Heart right ventricle (tissue), 16 donors: ENCODE results near the gene VSX1. TPM values are rescaled to one million over a fixed set of nuclear protein-coding genes. Genes with fewer than 3 reads are reported as not detected.

Source experiments
- ATAC-seq, 8 donors: fragments of 200-7000 bp; cut with Tn5 transposase; one replicate each; pipeline ENCODE4 v1.9.1; 2020; ENCODE audit warnings: mild to moderate bottlenecking in 8 of 8, moderate library complexity in 8 of 8, moderate number of reproducible peaks in 1 of 8
- DNase-seq, 2 donors: peaks; one replicate each; pipeline ENCODE4 v3.0.0-alpha.2; 2020
- H3K27ac ChIP-seq, 10 donors: fragments of 200-600 bp; sonication (generic) in 2 of 10; one replicate each; pipeline versions ENCODE4 v1.5.0 to v1.8.0; 2020 to 2022; ENCODE audit warnings: mild to moderate bottlenecking in 3 of 10
- H3K27me3 ChIP-seq, 7 donors: fragments of 200-600 bp; one replicate each; pipeline ENCODE4 v1.8.0; 2021 to 2022; ENCODE audit warnings: mild to moderate bottlenecking in 2 of 7
- H3K36me3 ChIP-seq, 9 donors: fragments of 200-600 bp; sonication (generic) in 1 of 9; one replicate each; pipeline versions ENCODE4 v1.5.0 to v1.8.0; 2020 to 2022; ENCODE audit warnings: mild to moderate bottlenecking in 2 of 9
- H3K4me1 ChIP-seq, 9 donors: fragments of 200-600 bp; sonication (generic) in 1 of 9; one replicate each; pipeline versions ENCODE4 v1.5.0 to v1.8.0; 2020 to 2022; ENCODE audit warnings: mild to moderate bottlenecking in 4 of 9
- H3K4me3 ChIP-seq, 10 donors: fragments of 200-600 bp; sonication (generic) in 2 of 10; one replicate each; pipeline versions ENCODE4 v1.5.0 to v1.8.0; 2020 to 2022; ENCODE audit warnings: mild to moderate bottlenecking in 7 of 10, moderate library complexity in 2 of 10
- H3K9me3 ChIP-seq, 11 donors: fragments of 200-600 bp in 10 of 11; sonication (generic) in 2 of 11; one replicate each; pipeline versions ENCODE4 v1.5.0 to v1.8.0; 2013 to 2022; ENCODE audit warnings: mild to moderate bottlenecking in 2 of 11, control low read depth in 1 of 11, moderate library complexity in 1 of 11
- CTCF ChIP-seq, 9 donors: fragments of 200-600 bp; sonication (generic) in 2 of 9; IDR thresholded peaks; one replicate each; pipeline versions ENCODE4 v1.5.0 to v1.8.0; 2021 to 2022; ENCODE audit warnings: antibody characterized with exemption in 9 of 9, mild to moderate bottlenecking in 5 of 9, moderate library complexity in 1 of 9
- WGBS, 2 donors: extraction: QIAGEN DNeasy Blood & Tissue Kit; methylation state at CpG; one replicate each; pipeline ENCODE4 v1.1.7; 2013; ENCODE audit warnings: inconsistent platforms in 1 of 2; 5-methylcytosine and 5-hydroxymethylcytosine counted together
- intact Hi-C, 10 donors: fragments of 100-400 bp; cut with DNase I; formaldehyde crosslinking; loops; one replicate each; pipeline versions ENCODE4 v1.11.1 to v1.14.2; 2022
- long read RNA-seq, 3 donors: library from polyadenylated mRNA; unstranded; transcript quantifications; one replicate each; pipeline ENCODE4 v2.0.0, GENCODE V29; 2020 to 2021
- polyA plus RNA-seq, 2 donors: library from polyadenylated mRNA; stranded (reverse); fragments of 200-250 nt; gene quantifications; one replicate each; pipeline ENCODE4 v1.2.3, GENCODE V29; 2013
- total RNA-seq, 10 donors: library from RNA; stranded (reverse); fragmentation: NEBNext Ultra II Directional in 3 of 10; extraction: Animal tissue kit (Norgen Biotek cat#: 25700) in 3 of 10; gene quantifications; one replicate each; pipeline versions ENCODE4 v1.2.1 to v1.2.4, GENCODE V29; 2021 to 2023
- donor health status: Arrhythmogenic right ventricular cardiomyopathy.
- donor health status: ischemic (EF 13 %, LVEDD 7.1; RV severe dilation, severe dysfunction).
- donor health status: healthy with polysubstance abuse.
- donor health status: DM: no; HTN: yes; CAD: no.
- donor health status: DM: no; HTN: no; CAD: no.
- donor health status: ischemic (EF 25% LVEDD 6.9; RV normal size, moderate dysfunction).
- donor health status: ischemic (EF 25% LVEDD 5.7; RV mildly dilated, moderate dysfunction).
- donor health status: healthy.
- donor health status: DM: yes; HTN: yes; CAD: no.
- donor health status: Ischemic cardiomyopathy.
- donor health status: ischemic (EF 35%, LVEDD 5.7; RV mildly dilated, moderate dysfunction).
- donor health status: nonischemic (EF 11% LVEDD 7.7; RV severe dilation, severe dysfunction).
- donor health status: DM: yes; HTN: yes; CAD: no.
- donor health status: PGD.
- donor health status: ischemic (EF 29% LVEDD 5.4; RV normal size, mild dysfunction).
- donor health status: nonischemic (EF 23%, LVEDD 6.1; RV moderate dilation, normal function).

Gene VSX1
- total RNA-seq (under 1 TPM in 8 of 10 donors, not detected in 2; 0.20 to 0.79 (median 0.42) TPM), polyA plus RNA-seq (under 1 TPM; 0.16 to 0.37 TPM)
- long read RNA-seq, donor 1, partial matches to known transcripts: 0 of 1 reads
- long read RNA-seq, donor 1, other reads (novel, unspliced or antisense): 1 of 1 reads
- long read RNA-seq, donor 2, partial matches to known transcripts: 0 of 1 reads
- long read RNA-seq, donor 2, other reads (novel, unspliced or antisense): 1 of 1 reads
- long read RNA-seq, donor 3: 0 reads

- intact Hi-C loops: loop anchor here in 7 of 10 donors (2.0 to 10.0 kb wide), 5 partner anchors 93 to 315 kb away; no protein-coding TSS in a partner anchor
- DNase-seq (no peak), ATAC-seq (no peak)
- H3K27ac ChIP-seq: no peak within 1 kb of the TSS
- peaks cover 39 to 100% (median 95%) of the 10 kb centered on the region in 7 donors for H3K27me3 ChIP-seq
- no peak for TF ChIP-seq CTCF (IDR thresholded peaks at IDR 0.05)
- 4 to 5% methylated on average over 55 to 67 of the region's 67 CpGs for WGBS, 2 donors
- H3K36me3 ChIP-seq: no peaks in the 10 kb centered on the region
- H3K4me1 ChIP-seq: peaks cover 2 to 49% (median 35%) of the 10 kb centered on the region in 9 donors
- H3K4me3 ChIP-seq: peak within 1 kb of the TSS in 1 of 10 donors; percentile 3
- no peaks in the 10 kb centered on the region for H3K9me3 ChIP-seq
Measured at GRCh38 chr20:25081730-25082497, at the start of gene VSX1. Gene VSX1, minus strand, starts transcription at chr20:25082141. Its CDS starts 45 bp downstream, at chr20:25082096.

- no peak overlapping the region for H3K27ac ChIP-seq
- intact Hi-C loops: loop anchor here in 1 of 10 donors (10.0 kb wide), 1 partner anchor 45 kb away; no protein-coding TSS in a partner anchor
- H3K36me3 ChIP-seq: no peaks in the 10 kb centered on the region
- peaks cover 0 to 11% (median 0%) of the 10 kb centered on the region in 11 donors for H3K9me3 ChIP-seq
- no peak for TF ChIP-seq CTCF (IDR thresholded peaks at IDR 0.05)
- H3K4me1 ChIP-seq: no peaks in the 10 kb centered on the region
- H3K27me3 ChIP-seq: peaks cover 0 to 7% (median 0%) of the 10 kb centered on the region in 7 donors
- ATAC-seq (no peak), DNase-seq (no peak)
- H3K4me3 ChIP-seq: no peak overlapping the region
- WGBS, 2 donors: 79 to 80% methylated on average over 7 of the region's 7 CpGs
Measured at GRCh38 chr20:25129908-25130307, 48.0 kb upstream of the VSX1 start.

GRCh38 chr20:25129428-25129827, 47.5 kb upstream of the VSX1 start:
- peaks cover 0 to 7% (median 0%) of the 10 kb centered on the region in 7 donors for H3K27me3 ChIP-seq
- WGBS, 2 donors: 91 to 93% methylated on average over 6 of the region's 6 CpGs
- TF ChIP-seq CTCF (IDR thresholded peaks at IDR 0.05): no peak
- no peak overlapping the region for H3K4me3 ChIP-seq
- no peak for ATAC-seq
- H3K27ac ChIP-seq: no peak overlapping the region
- H3K36me3 ChIP-seq: no peaks in the 10 kb centered on the region
- intact Hi-C loops: loop anchor here in 1 of 10 donors (10.0 kb wide), 1 partner anchor 45 kb away; no protein-coding TSS in a partner anchor
- H3K9me3 ChIP-seq: peaks cover 0 to 11% (median 0%) of the 10 kb centered on the region in 11 donors
- no peaks in the 10 kb centered on the region for H3K4me1 ChIP-seq
- no peak for DNase-seq

- no peak overlapping the region for H3K27ac ChIP-seq
- ATAC-seq (no peak), DNase-seq (no peak)
- no peak for TF ChIP-seq CTCF (IDR thresholded peaks at IDR 0.05)
- no peaks in the 10 kb centered on the region for H3K4me1 ChIP-seq
- H3K36me3 ChIP-seq: no peaks in the 10 kb centered on the region
- peaks cover 0 to 11% (median 0%) of the 10 kb centered on the region in 11 donors for H3K9me3 ChIP-seq
- H3K4me3 ChIP-seq: no peak overlapping the region
- 83 to 87% methylated on average over 5 of the region's 5 CpGs for WGBS, 2 donors
- intact Hi-C loops: loop anchor here in 1 of 10 donors (10.0 kb wide), 1 partner anchor 46 kb away; no protein-coding TSS in a partner anchor
- H3K27me3 ChIP-seq: peaks cover 0 to 7% (median 0%) of the 10 kb centered on the region in 7 donors
Measured at GRCh38 chr20:25128649-25129048, 46.7 kb upstream of the VSX1 start.
